ENCODE measurements around the gene ULBP2.

The ULBP2 gene, protein sequence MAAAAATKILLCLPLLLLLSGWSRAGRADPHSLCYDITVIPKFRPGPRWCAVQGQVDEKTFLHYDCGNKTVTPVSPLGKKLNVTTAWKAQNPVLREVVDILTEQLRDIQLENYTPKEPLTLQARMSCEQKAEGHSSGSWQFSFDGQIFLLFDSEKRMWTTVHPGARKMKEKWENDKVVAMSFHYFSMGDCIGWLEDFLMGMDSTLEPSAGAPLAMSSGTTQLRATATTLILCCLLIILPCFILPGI

DNA sequence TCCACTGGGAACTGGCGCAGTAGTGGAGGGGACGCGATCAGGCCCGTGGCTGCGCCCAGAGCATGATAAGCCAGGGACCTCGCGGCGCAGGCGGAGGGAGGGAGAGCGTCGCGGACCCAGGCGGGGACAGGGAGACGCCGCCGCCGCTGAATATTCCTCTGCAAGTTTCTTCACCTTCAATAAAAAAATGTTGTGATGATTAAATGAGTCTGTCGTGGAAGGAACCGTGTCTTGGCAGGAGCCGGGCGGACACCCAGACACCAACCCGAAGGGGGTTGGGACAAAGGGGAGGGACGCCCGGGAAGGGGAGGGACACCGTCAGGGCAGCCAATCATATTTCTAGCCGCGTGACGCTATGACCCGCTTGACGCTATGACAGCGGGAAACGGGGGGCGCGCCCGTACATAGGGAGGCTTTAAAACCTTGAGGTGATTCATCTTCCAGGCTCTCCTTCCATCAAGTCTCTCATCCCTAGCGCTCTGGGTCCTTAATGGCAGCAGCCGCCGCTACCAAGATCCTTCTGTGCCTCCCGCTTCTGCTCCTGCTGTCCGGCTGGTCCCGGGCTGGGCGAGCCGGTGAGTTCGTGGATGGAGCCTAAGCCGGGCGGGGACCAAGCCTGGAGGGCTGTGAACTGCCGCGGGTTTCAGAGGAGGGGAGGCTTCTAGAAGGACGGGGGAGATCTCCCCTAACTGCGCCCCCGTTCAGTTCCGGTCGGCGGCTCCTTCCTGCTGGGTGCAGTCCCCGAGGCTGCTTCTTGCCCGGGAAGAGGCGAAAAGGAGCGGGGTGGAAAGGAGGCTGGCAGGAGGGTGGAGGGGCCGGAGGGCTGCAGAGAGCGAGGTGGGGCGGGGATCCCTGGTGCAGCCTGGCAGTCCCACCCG is at the start of gene ULBP2:
Gene ULBP2 (plus strand): TSS at position 432 of the 878 bp plus-strand sequence. CDS start 59 bp downstream, at position 491.
- H3K36me3 ChIP-seq (ENCODE audit: control insufficient read depth, insufficient read depth, low read length): no peaks in the 10 kb centered on the region
- no peaks in the 10 kb centered on the region for H3K4me1 ChIP-seq (ENCODE audit: control insufficient read depth, insufficient read depth, low read length)
- peak within 1 kb of the TSS; percentile 62 for H3K4me3 ChIP-seq (ENCODE audit: low read depth, low read length)
- peaks cover 83% of the 10 kb centered on the region for H3K27me3 ChIP-seq (ENCODE audit: control insufficient read depth, insufficient read depth, low read length)
- no peaks in the 10 kb centered on the region for H3K9me3 ChIP-seq (ENCODE audit: control insufficient read depth, insufficient read depth, low read length)
- no peak within 1 kb of the TSS for H3K9ac ChIP-seq (ENCODE audit: low read depth, low read length)

DNA sequence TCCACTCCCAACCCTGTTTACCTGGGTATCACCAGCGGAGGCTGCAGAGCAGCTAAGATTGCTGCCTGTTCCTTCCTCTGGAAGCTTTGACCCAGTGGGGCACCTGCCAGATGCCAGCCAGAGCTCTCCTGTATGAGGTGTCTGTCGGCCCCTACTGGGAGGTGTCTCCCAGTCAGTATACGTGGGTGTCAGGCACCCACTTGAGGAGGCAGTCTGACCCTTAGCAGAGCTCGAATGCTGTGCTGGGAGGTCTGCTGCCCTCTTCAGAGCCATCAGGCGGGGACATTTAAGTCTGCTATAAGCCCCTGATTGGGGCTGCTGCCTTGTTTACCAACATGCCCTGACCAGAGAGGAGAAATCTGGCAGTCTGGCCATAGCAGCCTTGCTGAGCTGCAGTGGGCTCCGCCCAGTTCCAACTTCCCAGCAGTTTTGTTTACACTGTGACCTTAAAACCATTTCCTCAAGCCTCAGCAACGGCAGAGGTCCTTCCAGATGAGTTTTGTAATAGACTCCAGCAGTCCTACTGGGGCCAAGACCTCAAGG is 46.7 kb upstream of the ULBP2 start:
- Histone ChIP-seq H3K9me3 (ENCODE audit: control insufficient read depth, insufficient read depth, low read length) (no peaks in the 10 kb centered on the region), H3K27me3 (ENCODE audit: control insufficient read depth, insufficient read depth, low read length) (no peaks in the 10 kb centered on the region), H3K4me3 (ENCODE audit: low read depth, low read length) (no peak overlapping the region), H3K9ac (ENCODE audit: low read depth, low read length) (no peak overlapping the region), H3K36me3 (ENCODE audit: control insufficient read depth, insufficient read depth, low read length) (no peaks in the 10 kb centered on the region), H3K4me1 (ENCODE audit: control insufficient read depth, insufficient read depth, low read length) (peaks cover 2% of the 10 kb centered on the region)

DNA sequence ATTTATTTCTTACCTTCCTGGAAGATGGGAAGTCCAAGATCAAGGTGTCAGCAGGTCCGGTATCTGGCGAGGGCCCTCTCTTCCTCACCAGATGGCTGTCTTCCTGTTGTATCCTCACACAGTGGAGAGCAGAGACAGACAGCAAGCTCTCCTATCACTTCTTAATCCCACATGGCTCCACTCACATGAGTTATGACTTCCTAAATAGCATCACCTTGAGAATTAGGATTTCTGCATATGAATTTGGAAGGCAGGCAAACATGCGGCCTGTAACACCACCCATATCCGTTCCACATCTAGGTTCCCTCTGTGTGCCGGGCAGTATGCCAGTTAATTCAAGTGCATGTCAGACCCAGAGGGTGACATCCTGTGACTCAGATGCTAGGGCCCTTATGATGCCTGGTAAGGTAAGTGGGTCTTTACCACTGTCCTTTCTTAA is 46.0 kb upstream of the ULBP2 start:
- H3K9me3 ChIP-seq (ENCODE audit: control insufficient read depth, insufficient read depth, low read length): no peaks in the 10 kb centered on the region
- H3K27me3 ChIP-seq (ENCODE audit: control insufficient read depth, insufficient read depth, low read length): no peaks in the 10 kb centered on the region
- H3K36me3 ChIP-seq (ENCODE audit: control insufficient read depth, insufficient read depth, low read length): no peaks in the 10 kb centered on the region
- H3K4me1 ChIP-seq (ENCODE audit: control insufficient read depth, insufficient read depth, low read length): peaks cover 2% of the 10 kb centered on the region
- H3K9ac ChIP-seq (ENCODE audit: low read depth, low read length): no peak overlapping the region
- H3K4me3 ChIP-seq (ENCODE audit: low read depth, low read length): no peak overlapping the region

DNA sequence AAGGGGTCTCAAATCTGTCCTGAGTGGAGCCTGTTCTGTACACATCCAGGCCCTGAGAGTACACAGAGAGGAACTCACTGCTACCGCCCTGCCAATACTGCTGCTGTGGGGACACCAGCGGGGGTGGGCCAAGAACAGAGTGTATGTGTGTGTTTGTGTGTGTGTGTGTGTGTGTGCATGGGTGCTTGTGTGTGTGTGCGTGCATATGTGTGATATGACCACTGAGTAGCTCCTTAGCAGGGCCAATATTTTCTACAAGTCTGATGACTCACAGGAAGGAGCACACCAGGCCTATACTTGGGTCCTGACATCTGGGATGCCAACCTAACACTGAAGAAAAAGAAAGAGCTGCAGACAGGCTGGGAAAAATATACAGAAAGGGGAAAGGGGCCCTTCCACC is 45.3 kb upstream of the ULBP2 start:
- no peak overlapping the region for H3K9ac ChIP-seq (ENCODE audit: low read depth, low read length)
- H3K4me1 ChIP-seq (ENCODE audit: control insufficient read depth, insufficient read depth, low read length): peaks cover 2% of the 10 kb centered on the region
- H3K36me3 ChIP-seq (ENCODE audit: control insufficient read depth, insufficient read depth, low read length): no peaks in the 10 kb centered on the region
- no peak overlapping the region for H3K4me3 ChIP-seq (ENCODE audit: low read depth, low read length)
- H3K9me3 ChIP-seq (ENCODE audit: control insufficient read depth, insufficient read depth, low read length): no peaks in the 10 kb centered on the region
- no peaks in the 10 kb centered on the region for H3K27me3 ChIP-seq (ENCODE audit: control insufficient read depth, insufficient read depth, low read length)

DNA sequence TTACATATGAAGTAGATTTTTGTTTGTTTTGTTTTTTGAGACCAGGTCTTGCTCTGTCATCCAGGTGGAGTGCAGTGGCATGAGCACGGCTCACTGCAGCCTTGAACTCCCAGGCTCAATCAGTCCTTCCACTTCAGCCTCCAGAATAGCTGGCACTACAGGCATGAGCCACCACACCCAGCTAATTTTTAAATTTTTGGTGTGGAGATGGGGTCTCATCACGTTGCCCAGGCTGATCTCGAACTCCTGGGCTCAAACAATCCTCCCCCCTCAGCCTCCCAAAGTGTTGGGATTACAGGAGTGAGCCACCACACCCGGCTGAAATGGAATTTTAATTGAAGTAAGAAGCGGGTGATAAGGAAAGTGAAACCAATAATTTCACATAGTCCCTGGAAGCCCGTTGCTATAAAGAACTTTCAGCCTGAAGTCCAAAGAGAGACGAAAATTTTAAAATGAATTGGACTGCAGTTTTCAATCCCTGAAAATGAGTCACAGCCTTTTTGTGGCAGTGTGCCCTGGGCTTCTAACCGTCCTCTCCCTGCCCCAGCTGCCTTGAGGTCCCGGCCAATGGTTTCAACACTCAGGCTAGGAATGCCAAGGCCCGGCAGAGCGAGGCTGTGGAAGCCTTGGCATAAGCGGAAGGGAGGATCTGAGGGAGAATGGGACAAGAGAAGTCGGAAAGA is 44.7 kb upstream of the ULBP2 start:
- H3K27me3 ChIP-seq (ENCODE audit: control insufficient read depth, insufficient read depth, low read length): no peaks in the 10 kb centered on the region
- no peaks in the 10 kb centered on the region for H3K36me3 ChIP-seq (ENCODE audit: control insufficient read depth, insufficient read depth, low read length)
- no peak overlapping the region for H3K4me3 ChIP-seq (ENCODE audit: low read depth, low read length)
- no peak overlapping the region for H3K9ac ChIP-seq (ENCODE audit: low read depth, low read length)
- no peaks in the 10 kb centered on the region for H3K9me3 ChIP-seq (ENCODE audit: control insufficient read depth, insufficient read depth, low read length)
- H3K4me1 ChIP-seq (ENCODE audit: control insufficient read depth, insufficient read depth, low read length): peaks cover 2% of the 10 kb centered on the region

DNA sequence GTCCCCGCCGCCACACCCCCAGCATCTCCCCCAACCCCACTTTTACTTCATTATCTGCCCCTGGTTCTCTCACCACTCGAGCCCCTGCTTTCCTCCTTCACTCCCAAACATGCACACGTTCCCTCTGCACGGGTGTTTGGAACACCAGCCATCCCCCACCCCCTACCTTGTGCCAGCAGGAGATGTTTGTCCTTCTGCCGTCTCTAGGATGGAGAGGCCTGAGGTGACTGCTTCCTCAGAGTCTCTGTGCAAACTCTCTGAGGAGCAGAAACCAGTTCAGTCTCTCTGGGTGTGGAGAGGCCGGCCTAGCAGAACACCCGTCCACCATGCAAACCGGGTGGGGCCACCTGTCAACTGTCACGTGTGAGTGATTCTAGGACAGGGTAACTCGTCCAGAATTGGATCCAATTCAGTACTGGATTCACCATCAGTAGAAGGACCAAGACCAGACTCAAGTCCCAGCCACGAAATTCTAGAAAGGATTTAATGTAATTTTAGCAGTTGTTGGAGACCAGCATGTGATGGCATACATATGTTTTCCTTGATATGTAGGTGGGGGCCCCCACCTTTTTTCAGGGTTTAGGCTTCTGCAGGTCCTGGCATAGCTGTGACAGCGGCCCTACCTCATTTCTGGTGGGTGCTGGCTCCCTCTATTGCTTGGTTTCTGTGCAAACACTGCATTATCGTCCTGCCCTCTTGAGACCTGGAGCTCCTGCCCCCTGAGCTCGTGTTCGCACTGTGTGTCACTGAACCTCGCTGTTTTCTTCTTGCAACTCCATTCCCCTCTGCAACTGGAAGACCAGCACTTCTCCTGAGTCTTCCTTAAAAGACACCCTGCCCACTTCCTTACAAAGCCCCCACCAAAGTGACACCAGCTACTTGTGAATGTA is 43.7 kb upstream of the ULBP2 start, which contains the start of gene RAET1E:
Gene RAET1E (minus strand): TSS at position 259 of the 890 bp plus-strand sequence. CDS start 7,212 bp downstream, outside the sequence.
- no peak within 1 kb of the TSS for H3K4me3 ChIP-seq (ENCODE audit: low read depth, low read length)
- no peaks in the 10 kb centered on the region for H3K27me3 ChIP-seq (ENCODE audit: control insufficient read depth, insufficient read depth, low read length)
- H3K36me3 ChIP-seq (ENCODE audit: control insufficient read depth, insufficient read depth, low read length): no peaks in the 10 kb centered on the region
- peaks cover 2% of the 10 kb centered on the region for H3K4me1 ChIP-seq (ENCODE audit: control insufficient read depth, insufficient read depth, low read length)
- H3K9ac ChIP-seq (ENCODE audit: low read depth, low read length): no peak within 1 kb of the TSS
- H3K9me3 ChIP-seq (ENCODE audit: control insufficient read depth, insufficient read depth, low read length): no peaks in the 10 kb centered on the region

DNA sequence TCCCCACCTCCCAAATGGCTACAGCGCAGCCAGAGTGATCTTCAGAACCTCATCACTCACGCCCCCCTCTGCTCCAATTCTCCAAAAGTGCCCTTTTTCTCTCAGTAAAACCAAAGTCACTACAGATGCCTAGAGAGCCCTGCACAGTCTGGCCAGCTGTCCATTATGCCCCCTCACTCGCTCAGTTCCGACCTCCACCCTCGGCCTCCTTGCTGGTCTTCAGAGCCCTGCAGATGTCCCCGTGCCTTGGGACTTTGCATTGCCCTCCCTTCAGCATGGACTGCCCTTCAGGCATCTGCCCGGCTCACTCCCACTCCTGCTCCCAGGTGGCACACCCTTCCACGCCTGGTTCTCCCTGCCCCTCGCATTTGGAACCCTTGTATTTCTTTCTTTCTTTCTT is 42.8 kb upstream of the ULBP2 start:
- Histone ChIP-seq H3K9me3 (ENCODE audit: control insufficient read depth, insufficient read depth, low read length) (no peaks in the 10 kb centered on the region), H3K9ac (ENCODE audit: low read depth, low read length) (no peak overlapping the region), H3K4me1 (ENCODE audit: control insufficient read depth, insufficient read depth, low read length) (peaks cover 2% of the 10 kb centered on the region), H3K27me3 (ENCODE audit: control insufficient read depth, insufficient read depth, low read length) (no peaks in the 10 kb centered on the region), H3K36me3 (ENCODE audit: control insufficient read depth, insufficient read depth, low read length) (no peaks in the 10 kb centered on the region), H3K4me3 (ENCODE audit: low read depth, low read length) (no peak overlapping the region)

DNA sequence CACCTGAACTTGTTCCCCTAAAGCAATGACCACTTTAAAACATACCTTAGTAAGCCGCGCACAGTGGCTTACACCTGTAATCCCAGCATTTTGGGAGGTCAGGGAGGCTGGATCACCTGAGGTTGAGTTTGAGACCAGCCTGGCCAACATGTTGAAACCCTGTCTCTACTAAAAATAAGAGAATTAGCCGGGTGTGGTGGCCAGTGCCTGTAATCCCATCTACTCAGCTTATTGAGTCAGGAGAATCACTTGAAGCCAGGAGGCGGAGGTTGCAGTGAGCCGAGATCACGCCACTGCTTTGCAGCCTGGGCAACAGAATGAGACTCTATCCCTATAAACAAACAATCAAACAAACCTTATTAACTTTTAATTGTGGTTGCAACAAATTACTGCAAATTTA is 42.3 kb upstream of the ULBP2 start:
- Histone ChIP-seq H3K27me3 (ENCODE audit: control insufficient read depth, insufficient read depth, low read length) (no peaks in the 10 kb centered on the region), H3K4me3 (ENCODE audit: low read depth, low read length) (no peak overlapping the region), H3K36me3 (ENCODE audit: control insufficient read depth, insufficient read depth, low read length) (no peaks in the 10 kb centered on the region), H3K4me1 (ENCODE audit: control insufficient read depth, insufficient read depth, low read length) (peaks cover 2% of the 10 kb centered on the region), H3K9ac (ENCODE audit: low read depth, low read length) (no peak overlapping the region), H3K9me3 (ENCODE audit: control insufficient read depth, insufficient read depth, low read length) (no peaks in the 10 kb centered on the region)

DNA sequence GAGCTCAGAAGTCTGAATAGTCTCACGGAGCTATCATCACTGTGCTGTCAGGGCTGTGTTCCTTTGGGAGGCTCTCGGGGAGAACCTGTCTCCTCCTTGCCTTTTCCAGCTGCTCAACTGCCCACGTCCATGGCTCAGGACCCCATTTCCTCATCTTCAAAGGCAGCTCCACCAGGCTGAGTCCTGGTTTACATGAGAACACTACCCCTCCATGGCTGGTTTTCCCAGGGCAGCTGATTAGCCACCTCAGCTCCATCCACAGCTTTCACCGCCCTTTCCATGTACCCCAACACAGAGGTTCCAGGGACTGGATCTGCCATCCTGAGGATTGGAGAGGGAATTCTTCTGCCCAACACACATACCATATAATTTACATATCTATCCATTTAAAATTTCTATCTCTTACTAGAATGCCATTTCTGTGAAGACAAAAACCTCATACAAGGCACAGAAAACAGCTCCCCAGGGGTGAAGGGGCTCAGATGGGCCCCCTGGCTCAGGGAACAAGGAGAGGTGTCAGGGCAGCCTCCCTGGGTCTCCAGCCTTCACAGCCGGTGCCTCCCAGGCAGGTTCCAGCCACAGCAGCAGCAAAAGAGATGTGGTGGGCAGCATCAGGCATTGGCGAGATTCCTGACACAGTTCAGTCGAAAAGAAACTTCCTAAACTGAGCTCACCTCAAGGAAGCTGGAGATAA is 41.7 kb upstream of the ULBP2 start:
- Histone ChIP-seq H3K4me3 (ENCODE audit: low read depth, low read length) (no peak overlapping the region), H3K9me3 (ENCODE audit: control insufficient read depth, insufficient read depth, low read length) (no peaks in the 10 kb centered on the region), H3K27me3 (ENCODE audit: control insufficient read depth, insufficient read depth, low read length) (no peaks in the 10 kb centered on the region), H3K36me3 (ENCODE audit: control insufficient read depth, insufficient read depth, low read length) (no peaks in the 10 kb centered on the region), H3K4me1 (ENCODE audit: control insufficient read depth, insufficient read depth, low read length) (peaks cover 2% of the 10 kb centered on the region), H3K9ac (ENCODE audit: low read depth, low read length) (no peak overlapping the region)

DNA sequence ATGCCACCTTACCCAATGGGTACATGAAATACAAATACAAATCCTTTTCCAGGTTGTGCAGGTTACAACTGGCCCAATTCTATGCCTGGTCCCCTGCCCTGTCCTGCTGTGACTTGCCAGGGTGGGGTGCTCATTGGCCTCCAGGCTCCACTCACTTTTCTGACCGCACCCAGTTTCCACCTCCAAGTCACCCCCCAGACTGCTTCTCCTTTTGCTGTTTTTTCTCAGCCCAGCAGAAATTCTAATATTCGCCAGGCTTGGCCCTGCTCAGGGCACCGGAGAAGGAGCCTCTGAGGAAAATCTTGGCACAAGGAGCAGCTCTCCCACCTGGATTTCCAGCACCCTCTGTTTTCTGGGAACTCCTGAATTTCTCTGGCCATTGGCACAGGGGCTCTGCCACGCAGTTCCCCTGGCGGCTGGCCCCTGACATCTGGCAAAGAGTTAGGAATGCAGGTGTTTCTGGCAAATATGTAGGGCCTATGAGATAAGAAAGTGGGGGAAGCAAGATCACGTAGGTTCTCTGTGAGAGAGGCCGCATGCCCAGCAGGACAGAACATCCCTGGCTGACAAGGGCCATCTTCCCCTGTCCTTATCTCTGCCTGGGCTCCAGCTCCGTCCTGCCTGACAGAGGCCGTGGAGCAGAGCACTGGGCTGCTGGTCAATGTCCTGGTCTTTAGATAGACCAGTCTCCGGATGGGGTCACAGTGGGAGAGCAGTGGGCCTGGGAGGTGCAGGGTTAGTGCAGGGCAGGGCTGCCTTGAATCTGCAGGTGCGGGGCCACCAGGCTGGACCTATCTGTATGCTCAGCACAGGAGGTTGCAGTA is 41.0 kb upstream of the ULBP2 start:
- H3K36me3 ChIP-seq (ENCODE audit: control insufficient read depth, insufficient read depth, low read length): no peaks in the 10 kb centered on the region
- H3K27me3 ChIP-seq (ENCODE audit: control insufficient read depth, insufficient read depth, low read length): no peaks in the 10 kb centered on the region
- H3K9me3 ChIP-seq (ENCODE audit: control insufficient read depth, insufficient read depth, low read length): no peaks in the 10 kb centered on the region
- H3K9ac ChIP-seq (ENCODE audit: low read depth, low read length): no peak overlapping the region
- no peaks in the 10 kb centered on the region for H3K4me1 ChIP-seq (ENCODE audit: control insufficient read depth, insufficient read depth, low read length)
- no peak overlapping the region for H3K4me3 ChIP-seq (ENCODE audit: low read depth, low read length)
